GM12865 (cell line): ENCODE data around the gene DEPDC5.

Experiments
- DNase-seq: peaks from one replicate; pipeline ENCODE4 v3.0.0; 2010; ENCODE audit warnings: low read depth
- H3K4me3 ChIP-seq: 2 replicates; pipeline ENCODE4 v1.5.1; 2011; ENCODE audit warnings: mild to moderate bottlenecking, low read depth, low read length, control low read depth
- CTCF ChIP-seq: IDR thresholded peaks from 2 replicates; pipeline ENCODE4 v1.5.1; 2011; ENCODE audit warnings: low read length, control low read depth, low read depth, inconsistent platforms; ENCODE audit not compliant: insufficient read depth; ENCODE audit errors: missing control alignments

DEPDC5 gene

GRCh38 chr22:31867386-31868153, 113.8 kb downstream of the DEPDC5 start:
- TF ChIP-seq CTCF: no peak
- no peak overlapping the region for H3K4me3 ChIP-seq
- DNase-seq: no peak

- no peak for TF ChIP-seq CTCF
- DNase-seq: no peak
- no peak overlapping the region for H3K4me3 ChIP-seq
These were observed 115.9 kb downstream of the DEPDC5 start for GRCh38 chr22:31869739-31870138.

DNA sequence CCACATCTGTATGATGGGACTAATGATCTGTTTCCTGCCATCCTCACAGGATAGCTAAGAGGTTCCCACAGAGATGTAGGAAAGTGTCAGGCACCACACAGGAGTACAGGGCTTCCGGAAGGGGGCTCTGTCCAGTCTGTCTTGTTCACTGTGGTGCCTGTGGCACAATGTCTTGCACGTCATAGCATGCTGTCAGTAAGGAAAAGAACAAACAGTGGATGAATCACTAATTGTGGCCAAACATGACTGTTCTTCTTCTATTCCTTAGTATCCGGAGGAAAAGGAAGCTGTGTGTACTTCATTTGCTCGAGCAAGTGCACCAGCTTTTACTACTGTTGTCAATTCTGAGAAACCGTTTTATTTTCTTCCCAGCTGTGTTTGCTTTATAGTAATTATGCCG, 117.1 kb downstream of the DEPDC5 start:
- TF ChIP-seq CTCF: no peak
- DNase-seq: no peak
- H3K4me3 ChIP-seq: no peak overlapping the region

DNA sequence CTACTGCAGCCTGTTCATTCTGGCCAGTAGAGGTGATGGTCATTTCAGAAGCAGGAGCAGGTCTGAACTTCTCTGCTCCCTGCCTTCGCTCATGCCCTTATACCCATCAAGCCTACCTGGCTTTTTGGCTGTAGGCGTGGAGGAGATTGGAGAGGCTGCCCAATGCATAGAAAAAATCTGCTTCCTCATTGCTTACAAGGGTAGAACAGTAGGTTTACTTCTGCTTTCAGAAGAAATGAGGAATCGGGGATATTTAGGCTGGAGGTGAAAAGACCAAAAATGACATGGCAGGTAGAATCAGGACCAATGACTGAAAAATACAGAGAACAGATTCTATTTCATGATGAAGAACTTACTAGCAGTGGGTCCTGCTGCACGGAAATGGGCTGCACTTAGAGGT, 117.7 kb downstream of the DEPDC5 start:
- no peak for TF ChIP-seq CTCF
- H3K4me3 ChIP-seq: no peak overlapping the region
- no peak for DNase-seq

GRCh38 chr22:31872209-31872608, 118.4 kb downstream of the DEPDC5 start:
- TF ChIP-seq CTCF: peak; percentile 9
- no peak overlapping the region for H3K4me3 ChIP-seq
- DNase-seq: peak; percentile 23

- no peak for DNase-seq
- no peak for TF ChIP-seq CTCF
- H3K4me3 ChIP-seq: no peak overlapping the region
These were observed 121.0 kb downstream of the DEPDC5 start for GRCh38 chr22:31874821-31875220.
